Stomach (tissue), 4 donors: ENCODE measurements around the gene RCE1.

Source experiments
- EP300 ChIP-seq: sonication (generic); formaldehyde crosslinking; IDR thresholded peaks from one replicate; pipeline ENCODE4 v1.6.1; 2017; ENCODE audit warnings: antibody characterized with exemption
- POLR2A ChIP-seq, 4 donors: fragments of 450-650 bp; IDR thresholded peaks; one replicate each; pipeline ENCODE4 v1.6.1; 2016; ENCODE audit warnings: antibody characterized with exemption in 4 of 4, control low read depth in 2 of 4, mild to moderate bottlenecking in 1 of 4, moderate library complexity in 1 of 4
- POLR2AphosphoS5 ChIP-seq, 3 donors: sonication (generic); formaldehyde crosslinking; IDR thresholded peaks; one replicate each; pipeline ENCODE4 v1.6.1; 2016; ENCODE audit warnings: antibody characterized with exemption in 3 of 3
- TF ChIP-seq, protein P1 (sequence below), 7 experiments: fragments of 450-650 bp in 4 of 7; fragments of 200-600 bp in 3 of 7; sonication (generic) in 3 of 7; IDR thresholded peaks; one replicate each; pipeline ENCODE4 v1.5.1; 2016 to 2019; ENCODE audit warnings: antibody characterized with exemption in 7 of 7, control low read depth in 2 of 7, mild to moderate bottlenecking in 1 of 7

DNA sequence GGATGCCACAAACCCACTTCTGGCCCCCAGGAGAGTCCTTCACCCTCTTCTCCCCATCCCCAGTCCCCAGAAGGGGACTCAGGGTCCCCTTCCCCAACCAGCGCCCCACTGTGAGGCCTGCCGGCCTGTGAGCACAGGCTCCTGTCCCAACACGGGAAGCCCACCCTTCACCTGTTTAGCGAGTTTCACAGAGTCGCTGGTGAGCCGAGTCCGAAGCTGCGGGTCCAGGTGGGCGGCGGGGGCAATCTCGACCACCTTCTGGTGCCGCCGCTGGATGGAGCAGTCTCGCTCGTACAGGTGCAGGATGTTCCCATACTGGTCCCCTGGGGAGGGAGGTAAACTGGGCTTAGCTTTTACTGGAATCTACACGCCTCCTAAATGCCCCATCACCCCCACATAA is 26.9 kb downstream of the RCE1 start:
- TF ChIP-seq, protein P1, sequence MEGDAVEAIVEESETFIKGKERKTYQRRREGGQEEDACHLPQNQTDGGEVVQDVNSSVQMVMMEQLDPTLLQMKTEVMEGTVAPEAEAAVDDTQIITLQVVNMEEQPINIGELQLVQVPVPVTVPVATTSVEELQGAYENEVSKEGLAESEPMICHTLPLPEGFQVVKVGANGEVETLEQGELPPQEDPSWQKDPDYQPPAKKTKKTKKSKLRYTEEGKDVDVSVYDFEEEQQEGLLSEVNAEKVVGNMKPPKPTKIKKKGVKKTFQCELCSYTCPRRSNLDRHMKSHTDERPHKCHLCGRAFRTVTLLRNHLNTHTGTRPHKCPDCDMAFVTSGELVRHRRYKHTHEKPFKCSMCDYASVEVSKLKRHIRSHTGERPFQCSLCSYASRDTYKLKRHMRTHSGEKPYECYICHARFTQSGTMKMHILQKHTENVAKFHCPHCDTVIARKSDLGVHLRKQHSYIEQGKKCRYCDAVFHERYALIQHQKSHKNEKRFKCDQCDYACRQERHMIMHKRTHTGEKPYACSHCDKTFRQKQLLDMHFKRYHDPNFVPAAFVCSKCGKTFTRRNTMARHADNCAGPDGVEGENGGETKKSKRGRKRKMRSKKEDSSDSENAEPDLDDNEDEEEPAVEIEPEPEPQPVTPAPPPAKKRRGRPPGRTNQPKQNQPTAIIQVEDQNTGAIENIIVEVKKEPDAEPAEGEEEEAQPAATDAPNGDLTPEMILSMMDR (IDR thresholded peaks at IDR 0.05): no peak
- no peak for TF ChIP-seq POLR2A (IDR thresholded peaks at IDR 0.05)
- no peak for TF ChIP-seq POLR2AphosphoS5 (IDR thresholded peaks at IDR 0.05)
- no peak for TF ChIP-seq EP300
